PC-9 (cell line): ENCODE data around the gene ROBO2. TPM values are rescaled to one million over a fixed set of nuclear protein-coding genes. Genes with fewer than 3 reads are reported as not detected.

Experiments
- BruUV-seq: library from RNA; stranded (reverse); fragments of 400-500 nt; replicated peaks from 2 replicates; lab custom pipeline; 2021; lab: Mats Ljungman, UMichigan
- CTCF ChIA-PET: fragments of 300-600 bp; sonication (Branson Sonifier 250); formaldehyde crosslinking; loops from one replicate; lab custom pipeline; 2022; ENCODE audit warnings: antibody characterized with exemption; lab: Charles Lee
- POLR2A ChIA-PET: fragments of 300-600 bp; sonication (Branson Sonifier 250); formaldehyde crosslinking; loops from one replicate; lab custom pipeline; 2022; ENCODE audit warnings: antibody characterized with exemption; ENCODE audit not compliant: unreplicated experiment; lab: Charles Lee
- DNase-seq, 2 experiments: peaks; one replicate each; pipeline versions ENCODE4 v3.0.0 to v3.0.0-alpha.2; 2015 to 2022; ENCODE audit warnings: mixed read lengths in 1 of 2
- H2AFZ ChIP-seq: fragments of 200-600 bp; sonication (generic); 2 replicates; pipeline ENCODE4 v1.8.1; 2017; ENCODE audit warnings: antibody characterized with exemption
- H3F3A ChIP-seq: fragments of 200-600 bp; sonication (generic); 2 replicates; pipeline ENCODE4 v1.8.1; 2017; ENCODE audit warnings: antibody characterized with exemption, mild to moderate bottlenecking, low read depth; ENCODE audit not compliant: insufficient read depth
- H3K27ac ChIP-seq: fragments of 200-600 bp; sonication (generic); 2 replicates; pipeline ENCODE4 v1.6.1; 2016; ENCODE audit warnings: mixed run types
- H3K27me3 ChIP-seq: fragments of 200-600 bp; sonication (generic); 2 replicates; pipeline ENCODE4 v1.6.1; 2016; ENCODE audit warnings: low read depth, mixed run types; ENCODE audit not compliant: insufficient read depth
- H3K36me3 ChIP-seq: fragments of 200-600 bp; sonication (generic); 2 replicates; pipeline ENCODE4 v1.6.1; 2016; ENCODE audit warnings: low read depth, mixed run types
- H3K4me1 ChIP-seq: fragments of 200-600 bp; sonication (generic); replicated peaks from 2 replicates; pipeline ENCODE4 v1.6.1; 2016; ENCODE audit warnings: mixed run types; ENCODE audit not compliant: insufficient read depth
- H3K4me2 ChIP-seq: fragments of 200-600 bp; sonication (generic); 2 replicates; pipeline ENCODE4 v1.6.1; 2017; ENCODE audit warnings: mixed run types
- H3K4me3 ChIP-seq: fragments of 200-600 bp; sonication (generic); 2 replicates; pipeline ENCODE4 v1.6.1; 2016; ENCODE audit warnings: mixed run types
- H3K79me2 ChIP-seq: fragments of 200-600 bp; sonication (generic); 2 replicates; pipeline ENCODE4 v1.6.1; 2017; ENCODE audit warnings: low read depth, mixed run types
- H3K9me2 ChIP-seq: fragments of 200-600 bp; sonication (generic); 2 replicates; pipeline ENCODE4 v1.8.1; 2017; ENCODE audit warnings: mild to moderate bottlenecking; ENCODE audit not compliant: insufficient read depth
- H3K9me3 ChIP-seq: fragments of 200-600 bp; sonication (generic); 2 replicates; pipeline ENCODE4 v1.8.1; 2016; ENCODE audit warnings: low read depth; ENCODE audit not compliant: insufficient read depth
- H4K20me1 ChIP-seq: fragments of 200-600 bp; sonication (generic); 2 replicates; pipeline ENCODE4 v1.8.1; 2017; ENCODE audit not compliant: insufficient read depth
- CTCF ChIP-seq: fragments of 200-600 bp; sonication (generic); conservative IDR thresholded peaks from 2 replicates; pipeline ENCODE4 v1.6.1; 2017; ENCODE audit warnings: mixed run types, antibody characterized with exemption, mild to moderate bottlenecking, moderate library complexity
- EZH2 ChIP-seq: fragments of 200-600 bp; sonication (generic); IDR thresholded peaks from 2 replicates; pipeline ENCODE4 v1.8.0; 2017; ENCODE audit warnings: antibody characterized with exemption, low read depth
- intact Hi-C: fragments of 100-400 bp; cut with micrococcal nuclease; formaldehyde crosslinking; loops from one replicate; pipeline ENCODE4 v1.10.0; 2022; ENCODE audit not compliant: unreplicated experiment
- total RNA-seq: library from RNA; stranded (reverse); gene quantifications from 2 replicates; pipeline ENCODE4 v1.2.3, GENCODE V29; 2021

ROBO2 gene
- total RNA-seq, 1 experiment from 2014 or later: 0.39 TPM

- no TSS peak for BruUV-seq
- ChIA-PET POLR2A (no interaction called here), CTCF (no interaction called here)
Observed at GRCh38 chr3:77362936-77363335, 323.0 kb downstream of the ROBO2 start.

GRCh38 chr3:77365152-77365551 is 325.3 kb downstream of the ROBO2 start:
- Histone ChIP-seq H3K4me3 (no peak overlapping the region), H3K36me3 (no peaks in the 10 kb centered on the region), H2AFZ (no peak overlapping the region), H3F3A (no peaks in the 10 kb centered on the region), H3K9me2 (no peaks in the 10 kb centered on the region), H3K27ac (no peak overlapping the region), H3K4me1 (no peaks in the 10 kb centered on the region), H3K4me2 (no peak overlapping the region), H3K27me3 (no peaks in the 10 kb centered on the region), H3K9me3 (no peaks in the 10 kb centered on the region), H3K79me2 (no peaks in the 10 kb centered on the region), H4K20me1 (no peaks in the 10 kb centered on the region)
- ChIA-PET CTCF (no interaction called here), POLR2A (no interaction called here)
- no peak for DNase-seq
- TF ChIP-seq CTCF (no peak), EZH2 (no peak)
- no TSS peak for BruUV-seq
- intact Hi-C loops: no loop called here

More at GRCh38 chr3:77362936-77363335, 323.0 kb downstream of the ROBO2 start:
- H2AFZ ChIP-seq: no peak overlapping the region
- H3K79me2 ChIP-seq: no peaks in the 10 kb centered on the region
- TF ChIP-seq EZH2: no peak
- TF ChIP-seq CTCF: no peak
- H3K4me3 ChIP-seq: no peak overlapping the region
- no peaks in the 10 kb centered on the region for H3K4me1 ChIP-seq
- no peaks in the 10 kb centered on the region for H3K9me2 ChIP-seq
- intact Hi-C loops: no loop called here
- no peaks in the 10 kb centered on the region for H3K36me3 ChIP-seq
- H3K4me2 ChIP-seq: no peak overlapping the region
- no peak overlapping the region for H3K27ac ChIP-seq
- no peaks in the 10 kb centered on the region for H4K20me1 ChIP-seq
- H3K9me3 ChIP-seq: no peaks in the 10 kb centered on the region
- DNase-seq: no peak
- H3F3A ChIP-seq: no peaks in the 10 kb centered on the region
- H3K27me3 ChIP-seq: no peaks in the 10 kb centered on the region

GRCh38 chr3:77370413-77370812 is 330.5 kb downstream of the ROBO2 start:
- Histone ChIP-seq H3K9me3 (no peaks in the 10 kb centered on the region), H3K36me3 (no peaks in the 10 kb centered on the region), H3K79me2 (no peaks in the 10 kb centered on the region), H3K4me3 (no peak overlapping the region), H3F3A (no peaks in the 10 kb centered on the region), H3K9me2 (no peaks in the 10 kb centered on the region), H3K27me3 (no peaks in the 10 kb centered on the region), H3K27ac (no peak overlapping the region), H3K4me2 (no peak overlapping the region), H4K20me1 (no peaks in the 10 kb centered on the region), H2AFZ (no peak overlapping the region), H3K4me1 (no peaks in the 10 kb centered on the region)
- intact Hi-C loops: loop anchor here (5.0 kb wide), 1 partner anchor 42 kb away; no protein-coding TSS in a partner anchor
- no TSS peak for BruUV-seq
- CTCF ChIA-PET: no interaction called here
- DNase-seq: peak in 1 of 2 experiments; percentile 41
- TF ChIP-seq EZH2 (no peak), CTCF (no peak)
- POLR2A ChIA-PET: no interaction called here
